SKM-1 (cell line): Measurements from ENCODE around the gene PCYT1A.
A peak's percentile ranks its signal among the peaks of the same experiment; 100 is the strongest.

Experiments used
- DNase-seq: peaks from one replicate; lab custom pipeline; 2025; ENCODE audit not compliant: unreplicated experiment; lab: John Stamatoyannopoulos, UW

Gene PCYT1A

GRCh38 chr3:196238612-196239560, 48.6 kb downstream of the PCYT1A start:
- DNase-seq, result no peak

DNA sequence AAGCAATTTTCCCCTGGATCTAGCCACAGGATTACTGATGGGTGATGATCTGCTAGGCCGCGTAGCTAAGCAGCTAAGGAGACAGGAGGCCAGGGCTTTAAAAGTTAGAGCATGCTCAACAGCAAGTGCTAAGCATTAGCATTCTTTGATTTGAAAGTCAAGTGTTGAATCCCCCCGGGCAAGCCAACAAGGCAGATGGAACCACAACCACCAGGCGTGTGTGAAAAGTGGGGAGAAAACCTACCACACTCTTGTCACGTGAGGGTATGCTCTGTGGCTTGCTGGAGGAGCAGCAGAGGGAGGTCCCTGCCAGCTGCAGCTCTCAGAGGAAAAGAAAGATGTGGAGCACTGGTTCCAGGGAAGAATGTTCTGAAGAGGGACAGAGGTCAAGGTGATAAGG, 50.3 kb downstream of the PCYT1A start:
- no peak for DNase-seq

DNA sequence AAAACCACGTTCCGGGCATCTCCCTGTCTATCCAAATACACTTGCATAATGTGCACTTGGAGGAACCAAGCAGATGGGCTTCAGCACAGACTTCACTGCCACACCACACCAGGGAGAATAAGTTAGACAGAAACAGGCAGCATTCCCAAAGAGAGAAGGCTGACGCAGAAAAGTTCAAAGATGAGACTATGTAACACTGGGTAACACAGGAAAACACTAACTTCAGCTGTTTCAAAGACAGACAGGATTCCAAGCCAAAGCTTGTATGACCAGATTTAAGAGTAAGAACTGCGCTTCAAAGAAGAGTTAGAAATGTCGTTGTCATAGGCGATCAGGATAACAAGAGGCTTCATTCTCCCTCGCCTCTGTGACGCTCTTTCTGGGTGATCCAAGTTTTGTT, 51.3 kb downstream of the PCYT1A start:
- no peak for DNase-seq

GRCh38 chr3:196235452-196236122, 51.9 kb downstream of the PCYT1A start:
- DNase-seq, result no peak

- DNase-seq, result no peak
Measured at GRCh38 chr3:196232882-196233251, 54.7 kb downstream of the PCYT1A start.

GRCh38 chr3:196232154-196232881, 55.2 kb downstream of the PCYT1A start:
- DNase-seq, result no peak

GRCh38 chr3:196227629-196228493, 59.7 kb downstream of the PCYT1A start:
- no peak for DNase-seq

DNA sequence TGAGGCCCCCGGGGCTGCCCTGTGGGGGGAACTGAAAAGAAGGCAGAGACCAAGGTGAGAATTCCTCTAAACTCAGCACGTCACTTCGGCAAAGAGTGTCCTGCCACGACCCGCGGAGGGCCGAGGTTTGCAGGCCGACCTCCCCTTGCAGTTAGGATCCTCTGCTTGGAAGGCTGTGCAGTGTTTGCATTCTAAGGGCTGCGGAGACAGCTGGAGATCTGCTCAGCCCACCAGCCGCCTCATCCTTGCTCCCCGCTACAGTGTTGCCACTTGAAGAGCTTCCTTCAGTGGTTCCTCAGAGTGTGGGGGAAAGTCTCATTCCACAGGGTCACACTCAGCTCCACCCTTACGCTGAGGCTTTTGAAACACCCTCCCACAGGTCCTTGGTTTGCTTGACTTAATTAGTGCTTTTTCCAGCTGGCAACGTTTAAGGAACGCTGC, 60.4 kb downstream of the PCYT1A start:
- no peak for DNase-seq

- no peak for DNase-seq
Measured at GRCh38 chr3:196225763-196226364, 61.7 kb downstream of the PCYT1A start.

DNA sequence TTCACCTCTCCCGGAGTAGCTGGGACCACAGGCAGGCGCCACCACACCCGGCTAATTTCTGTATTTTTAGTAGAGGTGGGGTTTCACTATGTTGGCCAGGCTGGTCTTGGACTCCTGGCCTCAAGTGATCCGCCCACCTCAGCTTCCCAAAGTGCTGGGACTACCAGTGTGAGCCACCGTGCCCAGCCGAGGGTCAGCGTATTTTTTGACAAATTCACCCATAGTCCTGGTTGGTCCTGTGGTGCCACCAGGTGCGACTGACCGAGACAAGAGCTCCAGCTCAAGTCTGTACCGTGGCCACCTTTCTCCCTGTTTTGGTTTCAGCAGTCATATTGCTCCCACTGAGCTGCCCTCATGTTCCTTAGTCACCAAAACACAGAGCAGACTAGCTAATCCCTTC, 62.4 kb downstream of the PCYT1A start:
- DNase-seq, result no peak

- DNase-seq, result no peak
Measured at GRCh38 chr3:196222876-196223595, 64.5 kb downstream of the PCYT1A start.

DNA sequence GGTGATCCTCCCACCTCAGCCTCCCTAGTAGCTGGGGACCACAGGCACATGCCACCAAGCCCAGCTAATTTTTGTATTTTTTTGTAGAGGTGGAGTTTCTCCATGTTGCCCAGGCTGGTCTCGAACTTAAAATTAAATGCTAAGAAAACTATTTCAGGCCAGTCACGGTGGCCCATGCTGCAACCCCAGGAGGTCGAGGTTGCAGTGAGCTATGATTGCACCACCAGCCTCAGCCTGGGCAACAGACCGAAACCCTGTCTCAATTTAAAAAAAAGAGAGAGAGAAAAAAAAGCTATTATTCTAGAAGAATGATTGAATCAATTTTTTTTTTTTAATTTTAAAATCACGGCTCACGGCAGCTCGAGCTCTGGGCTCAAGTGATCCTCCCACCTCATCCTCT, 66.5 kb downstream of the PCYT1A start:
- DNase-seq, result peak; percentile 37

DNA sequence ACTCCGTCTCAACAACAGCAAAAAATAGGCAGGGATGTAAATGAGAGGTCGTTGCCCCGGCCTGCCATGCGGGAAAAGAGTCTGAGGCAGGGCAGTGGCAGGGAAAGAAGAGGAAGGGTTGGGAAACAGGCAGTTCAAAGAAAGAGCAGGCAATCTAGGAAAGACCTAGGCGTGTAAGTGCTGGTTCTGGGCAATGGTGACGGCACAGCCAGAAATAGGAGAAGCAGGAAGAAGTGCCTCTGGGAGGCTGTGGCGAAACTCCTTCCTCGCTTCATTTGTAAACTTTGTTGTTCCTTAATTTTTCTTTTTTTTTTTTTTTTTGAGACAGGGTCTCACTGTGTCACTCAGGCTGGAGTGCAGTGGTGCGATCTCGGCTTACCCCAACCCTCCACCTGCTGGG, 66.9 kb downstream of the PCYT1A start:
- DNase-seq, result peak; percentile 65

- no peak for DNase-seq
Measured at GRCh38 chr3:196219970-196220311, 67.6 kb downstream of the PCYT1A start.

DNA sequence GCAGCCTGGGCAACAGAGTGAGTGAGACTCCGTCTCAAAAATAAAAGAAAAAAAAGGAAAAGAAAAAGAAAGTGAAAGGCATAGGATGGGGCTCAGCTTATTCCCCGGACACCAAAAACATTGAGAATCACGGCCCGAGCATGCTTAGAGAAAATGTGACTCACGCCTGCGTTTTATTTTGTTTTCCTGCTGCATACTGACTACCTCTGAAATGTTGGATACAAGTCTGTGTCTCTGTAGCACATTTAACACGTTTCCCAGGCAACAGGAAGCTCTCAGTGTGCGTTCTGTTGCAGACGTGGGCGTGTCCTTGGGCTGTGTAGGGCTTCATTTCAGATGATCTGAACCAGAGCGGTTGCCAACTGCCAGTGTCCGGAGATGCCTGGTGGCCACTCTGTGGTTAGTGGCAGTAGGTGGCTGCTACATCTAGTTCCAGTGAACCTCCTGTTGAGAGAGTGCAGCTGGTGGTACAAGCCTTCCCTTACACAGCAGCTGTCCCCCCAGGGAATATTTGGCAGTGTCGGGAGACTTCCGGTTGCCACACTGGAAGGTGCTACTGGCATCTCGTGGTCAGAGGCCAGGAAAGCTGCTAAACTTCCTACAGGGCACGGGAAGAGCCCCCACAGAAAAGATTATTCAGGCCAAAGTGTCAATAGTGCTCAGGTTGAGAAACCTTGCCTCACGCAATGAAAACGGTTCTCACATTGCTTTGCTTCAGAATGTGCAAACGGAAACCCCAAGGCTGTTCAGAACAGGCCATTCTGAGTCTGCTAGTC, 68.1 kb downstream of the PCYT1A start:
- peak; percentile 89 for DNase-seq

- DNase-seq, result no peak
Measured at GRCh38 chr3:196218155-196218712, 69.3 kb downstream of the PCYT1A start.

GRCh38 chr3:196217307-196218154, 70.0 kb downstream of the PCYT1A start:
- no peak for DNase-seq
